Measurements from ENCODE around the gene ZNRD2.

ZNRD2 gene

GRCh38 chr11:65595131-65595530 lies 24.9 kb downstream of the ZNRD2 start:
- Histone ChIP-seq H4K8ac (ENCODE audit: low read depth, low read length) (no peak overlapping the region), H4K12ac (ENCODE audit: low read depth, low read length) (no peak overlapping the region), H2BK5ac (ENCODE audit: low read depth, low read length, poor library complexity) (no peak overlapping the region), H2BK120ac (ENCODE audit: insufficient read depth, low read length, poor library complexity) (no peak overlapping the region), H3K4ac (ENCODE audit: low read depth, low read length) (no peak overlapping the region), H3K27ac (ENCODE audit: low read depth, low read length) (no peak overlapping the region), H3K18ac (ENCODE audit: low read length) (no peak overlapping the region), H3K9ac (ENCODE audit: low read length) (no peak overlapping the region), H4K91ac (ENCODE audit: low read depth, low read length) (no peak overlapping the region), H3K9me3 (ENCODE audit: insufficient read depth, low read depth, low read length) (no peaks in the 10 kb centered on the region), H3K23ac (ENCODE audit: low read length) (no peak overlapping the region), H3K36me3 (ENCODE audit: control insufficient read depth in 1 of 2, insufficient read depth in 2 of 2, low read length in 2 of 2) (peaks cover 25 to 32% of the 10 kb centered on the region in 2 experiments), H3K4me3 (ENCODE audit: low read depth, low read length) (no peak overlapping the region), H3K79me1 (ENCODE audit: low read length) (peaks cover 3% of the 10 kb centered on the region), H3K27me3 (ENCODE audit: insufficient read depth, low read length) (peaks cover 5% of the 10 kb centered on the region), H2BK12ac (ENCODE audit: low read length) (no peak overlapping the region), H3K4me2 (ENCODE audit: low read length) (no peak overlapping the region), H2AK5ac (ENCODE audit: low read length) (no peak overlapping the region), H3K14ac (ENCODE audit: low read length) (no peak overlapping the region), H3K4me1 (ENCODE audit: control insufficient read depth in 1 of 2, insufficient read depth in 2 of 2, low read length in 2 of 2) (peaks cover 0 to 8% of the 10 kb centered on the region in 2 experiments), H3K79me2 (ENCODE audit: control insufficient read depth, insufficient read depth, low read length, poor library complexity) (no peaks in the 10 kb centered on the region), H2AFZ (ENCODE audit: insufficient read depth, low read length, poor library complexity) (no peak overlapping the region)
- no peak for DNase-seq
- no CpG with 5 or more reads among the region's 3 CpGs for WGBS (ENCODE audit: extremely low coverage, insufficient coverage, insufficient read length)

- no peak within 1 kb of the TSS for H3K27ac ChIP-seq (ENCODE audit: low read depth, low read length)
- no peak within 1 kb of the TSS for H2BK5ac ChIP-seq (ENCODE audit: low read depth, low read length, poor library complexity)
- no peak within 1 kb of the TSS for H3K4me2 ChIP-seq (ENCODE audit: low read length)
- H3K9ac ChIP-seq (ENCODE audit: low read length): no peak within 1 kb of the TSS
- WGBS (ENCODE audit: extremely low coverage, insufficient coverage, insufficient read length): no CpG with 5 or more reads among the region's 12 CpGs
- no peak within 1 kb of the TSS for H3K14ac ChIP-seq (ENCODE audit: low read length)
- H2BK120ac ChIP-seq (ENCODE audit: insufficient read depth, low read length, poor library complexity): no peak within 1 kb of the TSS
- H2AFZ ChIP-seq (ENCODE audit: insufficient read depth, low read length, poor library complexity): no peak within 1 kb of the TSS
- no peak within 1 kb of the TSS for H3K23ac ChIP-seq (ENCODE audit: low read length)
- no peaks in the 10 kb centered on the region for H3K79me2 ChIP-seq (ENCODE audit: control insufficient read depth, insufficient read depth, low read length, poor library complexity)
- no peak within 1 kb of the TSS for H4K12ac ChIP-seq (ENCODE audit: low read depth, low read length)
- no peak within 1 kb of the TSS for H4K8ac ChIP-seq (ENCODE audit: low read depth, low read length)
- H3K27me3 ChIP-seq (ENCODE audit: insufficient read depth, low read length): peaks cover 5% of the 10 kb centered on the region
- H2AK5ac ChIP-seq (ENCODE audit: low read length): no peak within 1 kb of the TSS
- H3K4ac ChIP-seq (ENCODE audit: low read depth, low read length): no peak within 1 kb of the TSS
- H3K18ac ChIP-seq (ENCODE audit: low read length): no peak within 1 kb of the TSS
- H2BK12ac ChIP-seq (ENCODE audit: low read length): no peak within 1 kb of the TSS
- H3K9me3 ChIP-seq (ENCODE audit: insufficient read depth, low read depth, low read length): no peaks in the 10 kb centered on the region
- DNase-seq: no peak
- peaks cover 0 to 8% of the 10 kb centered on the region in 2 experiments for H3K4me1 ChIP-seq (ENCODE audit: control insufficient read depth in 1 of 2, insufficient read depth in 2 of 2, low read length in 2 of 2)
- H4K91ac ChIP-seq (ENCODE audit: low read depth, low read length): no peak within 1 kb of the TSS
- peaks cover 22 to 30% of the 10 kb centered on the region in 2 experiments for H3K36me3 ChIP-seq (ENCODE audit: control insufficient read depth in 1 of 2, insufficient read depth in 2 of 2, low read length in 2 of 2)
- H3K4me3 ChIP-seq (ENCODE audit: low read depth, low read length): no peak within 1 kb of the TSS
- H3K79me1 ChIP-seq (ENCODE audit: low read length): peaks cover 3% of the 10 kb centered on the region
Measured at GRCh38 chr11:65595543-65596281, 25.4 kb downstream of the ZNRD2 start, which contains the start of gene KCNK7. KCNK7 (minus strand) TSS chr11:65595800; CDS start chr11:65595772, 28 bp downstream.

GRCh38 chr11:65596520-65596919 lies 26.2 kb downstream of the ZNRD2 start:
- DNase-seq: no peak
- Histone ChIP-seq H3K79me2 (ENCODE audit: control insufficient read depth, insufficient read depth, low read length, poor library complexity) (no peaks in the 10 kb centered on the region), H2BK12ac (ENCODE audit: low read length) (no peak overlapping the region), H3K9me3 (ENCODE audit: insufficient read depth, low read depth, low read length) (no peaks in the 10 kb centered on the region), H2AK5ac (ENCODE audit: low read length) (no peak overlapping the region), H3K23ac (ENCODE audit: low read length) (no peak overlapping the region), H3K4me1 (ENCODE audit: control insufficient read depth in 1 of 2, insufficient read depth in 2 of 2, low read length in 2 of 2) (peaks cover 0 to 8% of the 10 kb centered on the region in 2 experiments), H3K27ac (ENCODE audit: low read depth, low read length) (no peak overlapping the region), H4K91ac (ENCODE audit: low read depth, low read length) (no peak overlapping the region), H2BK5ac (ENCODE audit: low read depth, low read length, poor library complexity) (no peak overlapping the region), H3K4me2 (ENCODE audit: low read length) (no peak overlapping the region), H3K18ac (ENCODE audit: low read length) (no peak overlapping the region), H3K9ac (ENCODE audit: low read length) (no peak overlapping the region), H3K79me1 (ENCODE audit: low read length) (peaks cover 3% of the 10 kb centered on the region), H2AFZ (ENCODE audit: insufficient read depth, low read length, poor library complexity) (no peak overlapping the region), H3K4me3 (ENCODE audit: low read depth, low read length) (no peak overlapping the region), H3K14ac (ENCODE audit: low read length) (no peak overlapping the region), H2BK120ac (ENCODE audit: insufficient read depth, low read length, poor library complexity) (no peak overlapping the region), H4K12ac (ENCODE audit: low read depth, low read length) (no peak overlapping the region), H3K4ac (ENCODE audit: low read depth, low read length) (no peak overlapping the region), H4K8ac (ENCODE audit: low read depth, low read length) (no peak overlapping the region), H3K36me3 (ENCODE audit: control insufficient read depth in 1 of 2, insufficient read depth in 2 of 2, low read length in 2 of 2) (peaks cover 24 to 30% of the 10 kb centered on the region in 2 experiments), H3K27me3 (ENCODE audit: insufficient read depth, low read length) (peaks cover 5% of the 10 kb centered on the region)
- no CpG with 5 or more reads among the region's 6 CpGs for WGBS (ENCODE audit: extremely low coverage, insufficient coverage, insufficient read length)

- Histone ChIP-seq H3K79me2 (ENCODE audit: control insufficient read depth, insufficient read depth, low read length, poor library complexity) (no peaks in the 10 kb centered on the region), H3K36me3 (ENCODE audit: control insufficient read depth in 1 of 2, insufficient read depth in 2 of 2, low read length in 2 of 2) (peaks cover 28 to 29% of the 10 kb centered on the region in 2 experiments), H2BK5ac (ENCODE audit: low read depth, low read length, poor library complexity) (no peak overlapping the region), H3K9me3 (ENCODE audit: insufficient read depth, low read depth, low read length) (peaks cover 1% of the 10 kb centered on the region), H3K23ac (ENCODE audit: low read length) (no peak overlapping the region), H3K27me3 (ENCODE audit: insufficient read depth, low read length) (no peaks in the 10 kb centered on the region), H3K79me1 (ENCODE audit: low read length) (no peaks in the 10 kb centered on the region), H3K4ac (ENCODE audit: low read depth, low read length) (no peak overlapping the region), H2AK5ac (ENCODE audit: low read length) (no peak overlapping the region), H3K14ac (ENCODE audit: low read length) (no peak overlapping the region), H3K27ac (ENCODE audit: low read depth, low read length) (no peak overlapping the region), H3K4me2 (ENCODE audit: low read length) (no peak overlapping the region), H4K8ac (ENCODE audit: low read depth, low read length) (no peak overlapping the region), H3K9ac (ENCODE audit: low read length) (no peak overlapping the region), H2BK120ac (ENCODE audit: insufficient read depth, low read length, poor library complexity) (no peak overlapping the region), H2AFZ (ENCODE audit: insufficient read depth, low read length, poor library complexity) (no peak overlapping the region), H3K4me3 (ENCODE audit: low read depth, low read length) (no peak overlapping the region), H4K12ac (ENCODE audit: low read depth, low read length) (no peak overlapping the region), H3K4me1 (ENCODE audit: control insufficient read depth in 1 of 2, insufficient read depth in 2 of 2, low read length in 2 of 2) (no peaks in the 10 kb centered on the region), H4K91ac (ENCODE audit: low read depth, low read length) (no peak overlapping the region), H3K18ac (ENCODE audit: low read length) (no peak overlapping the region), H2BK12ac (ENCODE audit: low read length) (no peak overlapping the region)
- DNase-seq: no peak
- no CpG with 5 or more reads among the region's 16 CpGs for WGBS (ENCODE audit: extremely low coverage, insufficient coverage, insufficient read length)
Measured at GRCh38 chr11:65598258-65598699, 28.0 kb downstream of the ZNRD2 start.

Data from trophoblast cell (in vitro differentiated cells and primary cell).